ENCODE data around the gene OR4D2.

The OR4D2 gene

GRCh38 chr17:58210922-58211321 is 44.1 kb downstream of the OR4D2 start:
- peaks cover 65% of the 10 kb centered on the region for H3K36me3 ChIP-seq (ENCODE audit: insufficient read depth, low read length)
- no peak overlapping the region for H3K27ac ChIP-seq (ENCODE audit: low read depth, low read length)
- 78% methylated on average over 5 of the region's 5 CpGs for WGBS
- H3K27me3 ChIP-seq (ENCODE audit: insufficient read depth, low read length) = no peaks in the 10 kb centered on the region
- no peaks in the 10 kb centered on the region for H3K9me3 ChIP-seq (ENCODE audit: insufficient read depth, low read depth, low read length)
- no peak overlapping the region for H3K4me3 ChIP-seq (ENCODE audit: low read length)
- no peaks in the 10 kb centered on the region for H3K4me1 ChIP-seq (ENCODE audit: insufficient read depth, low read length)
- no peak overlapping the region for H3K9ac ChIP-seq (ENCODE audit: low read depth, low read length)

DNA sequence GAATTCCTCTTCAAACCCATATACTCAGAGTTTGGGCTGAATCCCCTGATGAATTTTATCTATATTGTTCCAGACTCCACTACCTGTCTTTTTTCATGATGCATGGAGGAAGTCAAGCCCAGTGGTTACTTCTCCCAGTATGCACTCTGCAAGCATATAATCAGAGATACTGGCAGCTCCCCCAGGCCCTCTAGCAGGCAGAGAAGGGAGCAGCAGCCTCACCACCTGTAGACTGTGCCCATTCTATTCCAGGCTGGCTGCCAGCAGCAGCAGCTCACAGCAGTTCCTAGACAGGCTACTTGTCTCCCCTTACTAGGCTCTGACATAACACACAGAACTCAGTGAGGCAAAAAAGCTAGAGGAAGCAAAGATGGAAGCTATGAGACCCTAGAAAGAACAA is 48.9 kb downstream of the OR4D2 start:
- H3K4me1 ChIP-seq (ENCODE audit: insufficient read depth, low read length) = no peaks in the 10 kb centered on the region
- no peaks in the 10 kb centered on the region for H3K9me3 ChIP-seq (ENCODE audit: insufficient read depth, low read depth, low read length)
- H3K9ac ChIP-seq (ENCODE audit: low read depth, low read length) = no peak overlapping the region
- no peak overlapping the region for H3K4me3 ChIP-seq (ENCODE audit: low read length)
- H3K36me3 ChIP-seq (ENCODE audit: insufficient read depth, low read length) = peaks cover 38% of the 10 kb centered on the region
- H3K27ac ChIP-seq (ENCODE audit: low read depth, low read length) = no peak overlapping the region
- H3K27me3 ChIP-seq (ENCODE audit: insufficient read depth, low read length) = peaks cover 3% of the 10 kb centered on the region; the same call in 1 of the 2 replicates

DNA sequence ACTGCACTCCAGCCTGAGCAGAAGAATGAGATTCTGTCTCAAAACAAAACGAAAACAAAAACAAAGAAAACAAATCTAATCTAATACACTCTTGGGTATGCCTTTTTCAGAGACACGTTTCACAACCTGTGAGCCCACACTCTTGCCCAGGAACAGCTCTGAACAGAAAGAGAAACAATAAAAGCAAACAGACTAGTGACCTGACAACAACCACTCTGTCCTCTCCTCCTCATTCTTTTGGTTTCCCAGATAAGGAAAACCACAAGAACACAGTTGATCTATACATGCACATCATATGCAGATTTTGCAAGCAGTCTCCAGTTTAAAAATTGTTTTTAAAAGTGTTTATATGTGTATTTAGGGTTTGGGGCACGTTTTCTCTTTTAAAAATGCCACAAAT is 51.0 kb downstream of the OR4D2 start:
- WGBS = 89% methylated on average over 3 of the region's 3 CpGs
- peaks cover 3% of the 10 kb centered on the region; the same call in 1 of the 2 replicates for H3K27me3 ChIP-seq (ENCODE audit: insufficient read depth, low read length)
- H3K4me3 ChIP-seq (ENCODE audit: low read length) = no peak overlapping the region
- no peak overlapping the region for H3K27ac ChIP-seq (ENCODE audit: low read depth, low read length)
- H3K9ac ChIP-seq (ENCODE audit: low read depth, low read length) = no peak overlapping the region
- no peaks in the 10 kb centered on the region for H3K4me1 ChIP-seq (ENCODE audit: insufficient read depth, low read length)
- H3K9me3 ChIP-seq (ENCODE audit: insufficient read depth, low read depth, low read length) = no peaks in the 10 kb centered on the region
- peaks cover 25% of the 10 kb centered on the region for H3K36me3 ChIP-seq (ENCODE audit: insufficient read depth, low read length)

DNA sequence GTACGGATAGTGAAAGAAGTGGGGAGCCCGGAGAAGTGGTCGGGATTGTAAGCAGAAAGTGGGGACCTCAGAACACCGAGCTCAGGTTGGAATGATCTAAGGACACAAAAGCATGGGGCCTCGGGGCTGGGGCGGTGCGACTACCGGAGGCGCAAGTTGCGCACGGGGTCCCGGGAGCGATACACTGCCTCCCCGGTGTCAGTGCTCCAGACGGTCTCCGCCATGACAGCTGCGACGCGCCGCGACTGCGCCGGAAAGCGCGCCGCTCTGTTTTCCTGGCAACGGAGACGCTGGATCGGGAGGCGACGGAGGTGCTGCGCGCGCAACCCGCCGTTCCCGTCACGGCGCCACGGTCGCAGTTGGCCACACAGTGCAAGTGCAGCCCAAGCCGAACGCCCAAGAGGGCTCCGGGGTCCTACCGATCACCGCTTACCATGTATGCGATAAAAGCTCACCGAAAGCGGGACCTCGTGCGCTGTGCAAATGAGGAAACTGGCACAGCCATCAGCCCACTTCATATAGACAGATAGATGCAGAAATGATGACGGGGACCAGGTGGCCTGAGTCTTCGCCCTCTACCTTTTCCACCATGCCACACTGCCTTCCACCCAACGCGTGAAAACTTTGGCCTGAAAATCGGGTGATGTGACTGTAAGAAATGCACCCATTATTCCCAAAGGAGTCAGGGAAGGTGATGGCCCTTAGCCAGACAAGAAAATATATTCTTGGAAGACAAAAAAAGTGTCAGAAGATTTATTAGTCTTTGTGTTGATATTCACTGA is 52.4 kb downstream of the OR4D2 start, which contains the start of gene MKS1:
MKS1 (minus strand) TSS at position 249 of the 782 bp plus-strand sequence; CDS start at position 224, 25 bp downstream.
- H3K27me3 ChIP-seq (ENCODE audit: insufficient read depth, low read length) = peaks cover 8% of the 10 kb centered on the region; the same call in 1 of the 2 replicates
- H3K27ac ChIP-seq (ENCODE audit: low read depth, low read length) = no peak within 1 kb of the TSS
- H3K4me3 ChIP-seq (ENCODE audit: low read length) = peak within 1 kb of the TSS; percentile 85
- H3K9me3 ChIP-seq (ENCODE audit: insufficient read depth, low read depth, low read length) = no peaks in the 10 kb centered on the region
- H3K9ac ChIP-seq (ENCODE audit: low read depth, low read length) = peak within 1 kb of the TSS; percentile 67
- 8% methylated on average over 56 of the region's 56 CpGs for WGBS
- peaks cover 13% of the 10 kb centered on the region for H3K36me3 ChIP-seq (ENCODE audit: insufficient read depth, low read length)
- H3K4me1 ChIP-seq (ENCODE audit: insufficient read depth, low read length) = peaks cover 3% of the 10 kb centered on the region; the same call in 1 of the 2 replicates

- Histone ChIP-seq H3K4me3 (ENCODE audit: low read length) (peak overlapping the region; percentile 85), H3K27me3 (ENCODE audit: insufficient read depth, low read length) (peaks cover 8% of the 10 kb centered on the region; the same call in 1 of the 2 replicates), H3K9ac (ENCODE audit: low read depth, low read length) (peak overlapping the region; percentile 60; the same call in 1 of the 2 replicates), H3K9me3 (ENCODE audit: insufficient read depth, low read depth, low read length) (no peaks in the 10 kb centered on the region), H3K36me3 (ENCODE audit: insufficient read depth, low read length) (peaks cover 9% of the 10 kb centered on the region; the same call in 1 of the 2 replicates), H3K27ac (ENCODE audit: low read depth, low read length) (no peak overlapping the region), H3K4me1 (ENCODE audit: insufficient read depth, low read length) (peaks cover 7% of the 10 kb centered on the region; the same call in 1 of the 2 replicates)
- WGBS = 94% methylated on average over 7 of the region's 7 CpGs
These were observed 53.0 kb downstream of the OR4D2 start for GRCh38 chr17:58219789-58220183.

All from HUES64 (cell line).